GM13976 (cell line): Measurements from ENCODE around the gene IFITM1.

Source experiments
- DNase-seq: peaks from one replicate; pipeline ENCODE4 v3.0.0; 2012; ENCODE audit warnings: low spot score
- in situ Hi-C: fragments of 300-500 bp; cut with MboI; formaldehyde crosslinking; loops from one replicate; pipeline ENCODE4 v1.12.0; 2022; ENCODE audit warnings: low sequenced_read_pairs, mixed read lengths, inconsistent platforms; ENCODE audit not compliant: unreplicated experiment
- TF ChIP-seq, protein P1 (sequence below): IDR thresholded peaks from 2 replicates; pipeline ENCODE4 v1.5.1; 2012; ENCODE audit warnings: borderline replicate concordance, mild to moderate bottlenecking; ENCODE audit not compliant: insufficient read depth; ENCODE audit errors: extremely low read depth, missing control alignments, control extremely low read depth

IFITM1 gene

GRCh38 chr11:353179-353873 is 39.5 kb downstream of the IFITM1 start:
- DNase-seq: no peak
- in situ Hi-C loops: no loop called here
- TF ChIP-seq, protein P1, sequence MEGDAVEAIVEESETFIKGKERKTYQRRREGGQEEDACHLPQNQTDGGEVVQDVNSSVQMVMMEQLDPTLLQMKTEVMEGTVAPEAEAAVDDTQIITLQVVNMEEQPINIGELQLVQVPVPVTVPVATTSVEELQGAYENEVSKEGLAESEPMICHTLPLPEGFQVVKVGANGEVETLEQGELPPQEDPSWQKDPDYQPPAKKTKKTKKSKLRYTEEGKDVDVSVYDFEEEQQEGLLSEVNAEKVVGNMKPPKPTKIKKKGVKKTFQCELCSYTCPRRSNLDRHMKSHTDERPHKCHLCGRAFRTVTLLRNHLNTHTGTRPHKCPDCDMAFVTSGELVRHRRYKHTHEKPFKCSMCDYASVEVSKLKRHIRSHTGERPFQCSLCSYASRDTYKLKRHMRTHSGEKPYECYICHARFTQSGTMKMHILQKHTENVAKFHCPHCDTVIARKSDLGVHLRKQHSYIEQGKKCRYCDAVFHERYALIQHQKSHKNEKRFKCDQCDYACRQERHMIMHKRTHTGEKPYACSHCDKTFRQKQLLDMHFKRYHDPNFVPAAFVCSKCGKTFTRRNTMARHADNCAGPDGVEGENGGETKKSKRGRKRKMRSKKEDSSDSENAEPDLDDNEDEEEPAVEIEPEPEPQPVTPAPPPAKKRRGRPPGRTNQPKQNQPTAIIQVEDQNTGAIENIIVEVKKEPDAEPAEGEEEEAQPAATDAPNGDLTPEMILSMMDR: no peak

DNA sequence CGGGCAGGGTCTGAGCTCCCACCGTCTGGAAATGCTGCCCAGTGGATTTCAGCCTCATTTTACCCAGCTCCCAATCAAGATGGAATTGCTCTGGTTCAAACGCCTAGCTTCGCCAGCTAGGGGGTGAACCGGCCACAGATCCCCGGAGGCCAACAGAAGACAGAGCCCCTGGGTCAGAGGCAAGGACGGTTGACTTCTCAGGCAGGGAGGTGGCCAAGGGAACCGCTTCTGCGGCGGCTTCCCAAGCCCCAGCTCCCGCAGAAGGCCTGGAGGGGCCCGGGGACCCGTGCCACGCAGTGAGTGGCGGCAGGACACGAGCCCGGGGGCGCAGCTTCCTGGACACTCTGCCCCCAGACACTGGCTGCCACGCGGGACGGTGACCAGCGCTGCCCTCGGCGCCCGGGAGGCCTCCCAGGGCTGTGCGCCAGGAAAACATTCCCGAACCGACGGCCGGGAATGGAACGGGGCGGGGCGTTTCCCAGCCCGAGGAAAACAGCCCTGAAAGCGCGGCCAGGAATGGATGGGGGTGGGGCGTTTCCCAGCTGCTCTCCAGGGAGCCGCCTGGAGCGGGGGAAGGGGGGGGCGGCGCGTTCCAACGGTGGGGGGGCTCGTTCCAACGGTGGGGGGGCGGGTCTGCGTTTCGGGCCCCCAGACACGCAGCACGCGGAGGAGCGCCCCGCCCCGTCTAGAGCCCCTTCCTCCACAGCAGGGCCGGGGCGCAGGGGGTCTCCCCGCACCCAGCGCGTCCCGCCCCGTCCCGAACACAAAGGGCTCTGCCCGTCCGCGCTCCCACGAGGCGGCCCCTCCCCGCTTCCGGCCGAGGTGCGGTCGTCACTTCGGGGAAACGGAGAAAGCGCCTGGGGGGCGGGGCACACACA is 42.0 kb downstream of the IFITM1 start:
- TF ChIP-seq, protein P1: no peak
- peak; percentile 90 for DNase-seq
- in situ Hi-C loops: no loop called here

DNA sequence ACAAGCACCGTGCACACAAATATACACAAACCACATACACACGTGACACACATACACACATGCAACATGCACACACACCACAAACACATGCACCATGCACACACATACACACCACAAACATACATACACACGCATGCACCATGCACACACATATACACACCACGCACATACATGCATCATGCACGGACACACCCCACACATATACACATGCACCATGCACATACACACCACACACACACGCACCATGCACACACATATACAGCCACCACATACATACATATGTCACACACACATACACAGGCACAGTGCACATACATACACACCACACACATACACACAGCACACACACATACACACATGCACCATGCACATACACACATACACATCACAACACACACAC is 42.8 kb downstream of the IFITM1 start:
- TF ChIP-seq, protein P1: no peak
- in situ Hi-C loops: no loop called here

GRCh38 chr11:357582-357981 is 43.7 kb downstream of the IFITM1 start:
- TF ChIP-seq, protein P1: no peak
- in situ Hi-C loops: no loop called here
- no peak for DNase-seq

More for the DNA sequence above, 42.8 kb downstream of the IFITM1 start:
- DNase-seq: no peak

- no peak for DNase-seq
- TF ChIP-seq, protein P1: no peak
- in situ Hi-C loops: no loop called here
Measured at GRCh38 chr11:358129-358800, 44.4 kb downstream of the IFITM1 start.

GRCh38 chr11:359181-359714 is 45.4 kb downstream of the IFITM1 start:
- DNase-seq: no peak
- TF ChIP-seq, protein P1: no peak
- in situ Hi-C loops: no loop called here
